Central memory CD8-positive, alpha-beta T cell (primary cell): ENCODE results near the gene PCBP3.
"Not testable (repeated sequence)": the region's sequence is repeated elsewhere in the genome, so short reads cannot be mapped to it uniquely, and the experiment has no call there.

Experiments used
- ATAC-seq: fragments of 150-1000 bp; cut with Tn5 transposase; replicated peaks from 2 replicates; pipeline ENCODE4 v1.10.0; 2022; ENCODE audit warnings: mild to moderate bottlenecking, moderate FRiP score, moderate number of reproducible peaks; ENCODE audit not compliant: poor library complexity, severe bottlenecking; ENCODE audit errors: extremely low read depth
- DNase-seq, 2 donors: peaks; one replicate each; pipeline ENCODE4 v3.0.0; 2021; ENCODE audit warnings: low spot score in 2 of 2
- H3K27ac Mint-ChIP-seq: one replicate; pipeline ENCODE4 v1.8.0; 2022; ENCODE audit warnings: low read depth, mild to moderate bottlenecking, moderate library complexity, mixed read lengths
- H3K27me3 Mint-ChIP-seq: one replicate; pipeline ENCODE4 v1.8.0; 2022; ENCODE audit warnings: mixed read lengths
- H3K36me3 Mint-ChIP-seq: one replicate; pipeline ENCODE4 v1.8.0; 2022; ENCODE audit warnings: mild to moderate bottlenecking, moderate library complexity, mixed read lengths; ENCODE audit not compliant: insufficient read depth
- H3K4me1 Mint-ChIP-seq: one replicate; pipeline ENCODE4 v1.8.0; 2022; ENCODE audit warnings: mixed read lengths
- H3K4me3 Mint-ChIP-seq: one replicate; pipeline ENCODE4 v1.8.0; 2022; ENCODE audit warnings: mild to moderate bottlenecking, moderate library complexity, mixed read lengths
- H3K9me3 Mint-ChIP-seq: one replicate; pipeline ENCODE4 v1.8.0; 2022; ENCODE audit warnings: mixed read lengths

PCBP3 gene

DNA sequence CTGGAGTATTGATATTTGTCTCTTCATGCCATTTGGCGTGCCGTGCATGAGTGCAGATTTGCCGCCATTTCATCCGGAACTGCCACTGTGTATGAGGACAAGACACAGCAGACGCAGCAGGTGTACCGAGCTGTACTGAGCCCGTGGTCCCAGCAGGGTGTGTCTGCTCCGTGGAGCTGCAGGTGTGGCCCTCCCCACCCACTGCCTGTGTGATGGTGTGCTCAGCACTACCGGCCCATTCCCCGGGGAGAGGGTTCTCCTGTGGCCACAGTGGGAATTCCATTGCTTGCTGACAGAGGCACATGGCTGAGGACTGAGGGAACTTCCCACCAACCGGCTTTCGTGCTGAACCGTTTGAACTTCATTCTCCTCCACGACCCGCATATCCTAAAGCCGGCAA is 303.8 kb downstream of the PCBP3 start:
- no peaks in the 10 kb centered on the region for H3K9me3 Mint-ChIP-seq
- no peaks in the 10 kb centered on the region for H3K36me3 Mint-ChIP-seq
- no peak overlapping the region for H3K27ac Mint-ChIP-seq
- no peaks in the 10 kb centered on the region for H3K4me1 Mint-ChIP-seq
- H3K27me3 Mint-ChIP-seq: peaks cover 34% of the 10 kb centered on the region
- DNase-seq (no peak), ATAC-seq (no peak)
- no peak overlapping the region for H3K4me3 Mint-ChIP-seq

DNA sequence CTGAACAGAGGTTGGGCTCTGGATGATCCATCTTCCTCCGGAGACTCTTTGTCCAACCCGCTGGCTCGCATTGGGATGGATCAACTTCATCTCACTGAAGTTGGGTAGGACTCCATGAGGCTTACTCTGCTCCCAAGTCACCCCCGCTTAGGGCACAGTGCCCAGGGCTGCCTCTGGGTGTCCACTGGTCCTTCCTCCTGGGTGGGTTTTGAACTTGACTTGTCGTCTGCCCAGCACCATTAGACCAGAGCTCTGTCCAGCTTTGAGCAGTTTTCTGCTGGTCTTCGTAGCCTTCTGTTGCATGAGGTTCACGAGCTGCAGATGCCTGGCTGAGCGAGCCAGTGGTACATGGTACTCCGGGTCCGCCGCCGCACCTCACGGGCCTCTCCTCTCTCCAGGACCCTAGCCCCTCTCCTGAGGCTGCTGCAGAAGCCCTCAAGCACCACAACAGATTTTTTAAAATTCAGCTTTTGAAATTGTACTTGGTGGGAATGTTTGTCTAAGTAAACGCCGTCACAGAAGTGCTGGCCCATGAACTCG is 304.3 kb downstream of the PCBP3 start:
- Mint-ChIP-seq H3K9me3 (no peaks in the 10 kb centered on the region), H3K27ac (no peak overlapping the region), H3K27me3 (peaks cover 34% of the 10 kb centered on the region), H3K36me3 (no peaks in the 10 kb centered on the region), H3K4me1 (no peaks in the 10 kb centered on the region), H3K4me3 (no peak overlapping the region)
- DNase-seq (no peak), ATAC-seq (no peak)

DNA sequence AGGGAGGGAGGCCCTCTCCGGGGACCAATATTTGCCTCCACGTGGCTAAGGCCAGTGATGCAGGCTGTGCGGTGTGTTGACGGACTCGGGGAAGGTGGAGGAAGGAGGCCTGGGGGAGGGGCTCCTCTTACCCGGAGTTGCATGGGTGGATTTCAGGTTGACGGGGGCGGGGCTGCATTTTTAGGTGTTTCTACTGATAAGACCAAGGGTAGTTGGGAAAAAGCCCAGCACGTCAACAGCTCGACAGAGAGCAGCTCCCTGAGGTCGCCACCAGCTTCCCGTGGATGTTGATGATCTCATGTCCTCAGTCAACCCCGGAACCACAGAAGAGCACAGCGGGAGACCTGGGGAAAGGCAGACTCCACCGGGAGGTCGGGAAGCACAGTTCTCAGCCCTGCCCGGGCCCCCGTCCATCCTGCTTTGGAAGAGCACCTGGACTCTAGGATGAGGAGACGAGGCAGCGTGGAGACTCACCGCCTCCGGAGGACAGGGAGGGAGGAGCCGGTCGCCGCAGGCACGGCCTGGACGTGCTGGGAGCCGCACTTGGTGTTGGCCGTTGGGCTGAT is 305.1 kb downstream of the PCBP3 start:
- Mint-ChIP-seq H3K27ac (no peak overlapping the region), H3K36me3 (no peaks in the 10 kb centered on the region), H3K9me3 (no peaks in the 10 kb centered on the region), H3K4me1 (no peaks in the 10 kb centered on the region), H3K27me3 (peaks cover 41% of the 10 kb centered on the region), H3K4me3 (no peak overlapping the region)
- ATAC-seq: no peak
- DNase-seq: no peak

DNA sequence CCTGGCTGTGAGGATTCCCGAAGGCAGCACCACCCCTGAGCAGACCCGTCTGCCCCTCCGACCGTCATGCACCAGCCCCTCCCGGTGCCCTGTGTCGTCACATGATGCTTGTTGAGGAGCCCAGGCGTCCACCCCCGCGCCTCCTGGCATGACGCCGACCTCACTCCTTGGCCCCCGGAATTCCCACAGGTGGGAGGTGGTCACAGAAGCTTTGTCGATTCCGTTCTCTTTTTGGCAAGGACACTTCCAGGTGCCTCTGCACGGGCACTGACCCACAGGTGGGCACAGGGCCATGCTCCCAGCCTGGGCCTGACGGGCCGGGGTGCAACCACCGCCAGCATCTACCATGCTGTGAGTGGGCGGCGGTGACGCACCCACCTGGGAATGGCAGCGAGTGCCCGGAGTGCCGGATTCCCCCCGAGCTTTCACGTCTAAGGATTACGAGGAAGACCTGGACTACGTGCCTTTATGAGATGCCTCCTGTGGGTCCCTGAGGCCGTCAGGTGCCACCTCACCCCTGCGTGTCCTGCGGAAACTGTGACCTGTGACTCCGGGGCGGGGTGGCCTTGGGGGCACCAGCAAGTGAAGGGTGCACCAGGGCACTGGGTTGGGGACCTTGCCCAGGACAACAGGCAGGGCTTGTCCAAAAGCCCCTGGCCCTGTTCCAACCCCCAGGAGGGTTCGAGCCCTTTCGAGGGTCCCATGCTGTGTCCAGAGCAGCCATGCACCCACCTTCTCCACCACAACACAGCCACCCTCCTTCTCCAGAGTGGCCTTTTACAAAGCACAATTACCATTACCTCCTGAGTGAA is 306.6 kb downstream of the PCBP3 start:
- no peak overlapping the region for H3K4me3 Mint-ChIP-seq
- H3K9me3 Mint-ChIP-seq: no peaks in the 10 kb centered on the region
- no peaks in the 10 kb centered on the region for H3K36me3 Mint-ChIP-seq
- ATAC-seq (no peak), DNase-seq (no peak)
- peaks cover 51% of the 10 kb centered on the region for H3K27me3 Mint-ChIP-seq
- no peak overlapping the region for H3K27ac Mint-ChIP-seq
- H3K4me1 Mint-ChIP-seq: no peaks in the 10 kb centered on the region

DNA sequence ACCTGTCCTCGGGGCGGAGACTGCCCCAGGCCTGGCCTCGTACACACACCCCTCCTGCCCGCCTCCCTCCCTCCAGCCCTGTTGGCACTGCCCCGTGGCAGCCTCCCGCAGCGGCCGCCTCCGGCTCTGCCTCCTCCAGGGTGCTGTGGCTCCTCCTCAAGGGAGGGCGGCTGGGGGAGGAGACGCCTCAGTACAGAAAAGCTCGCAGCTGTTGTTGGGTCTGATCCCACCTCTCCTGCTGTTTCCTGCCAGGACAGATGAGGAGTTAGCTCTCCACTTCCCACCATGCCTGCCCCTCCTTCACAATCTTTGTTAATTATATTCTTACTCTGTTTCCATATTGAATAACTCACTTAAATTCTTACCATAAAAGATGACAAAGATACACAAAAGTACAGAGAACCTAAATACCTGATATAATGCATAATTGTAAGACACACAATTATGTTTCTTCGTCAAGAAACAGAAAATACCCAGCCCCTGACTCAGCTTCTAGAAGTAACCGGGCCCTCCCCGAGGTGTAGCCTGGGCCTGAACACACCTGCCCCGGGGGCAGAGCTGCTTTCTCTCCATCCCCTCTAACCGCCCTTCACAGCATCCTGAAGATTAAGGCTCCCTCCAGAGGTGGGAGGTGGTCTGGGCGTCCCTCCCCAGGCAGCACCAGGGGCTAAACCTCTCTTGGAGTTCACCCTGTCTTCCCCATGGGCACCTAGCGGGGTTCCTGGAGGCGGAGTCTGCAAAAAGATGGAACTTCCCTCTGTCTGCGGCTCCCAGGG is 307.4 kb downstream of the PCBP3 start:
- ATAC-seq (no peak), DNase-seq (no peak)
- Mint-ChIP-seq H3K36me3 (no peaks in the 10 kb centered on the region), H3K4me1 (no peaks in the 10 kb centered on the region), H3K27ac (no peak overlapping the region), H3K4me3 (no peak overlapping the region), H3K27me3 (peaks cover 58% of the 10 kb centered on the region), H3K9me3 (no peaks in the 10 kb centered on the region)

DNA sequence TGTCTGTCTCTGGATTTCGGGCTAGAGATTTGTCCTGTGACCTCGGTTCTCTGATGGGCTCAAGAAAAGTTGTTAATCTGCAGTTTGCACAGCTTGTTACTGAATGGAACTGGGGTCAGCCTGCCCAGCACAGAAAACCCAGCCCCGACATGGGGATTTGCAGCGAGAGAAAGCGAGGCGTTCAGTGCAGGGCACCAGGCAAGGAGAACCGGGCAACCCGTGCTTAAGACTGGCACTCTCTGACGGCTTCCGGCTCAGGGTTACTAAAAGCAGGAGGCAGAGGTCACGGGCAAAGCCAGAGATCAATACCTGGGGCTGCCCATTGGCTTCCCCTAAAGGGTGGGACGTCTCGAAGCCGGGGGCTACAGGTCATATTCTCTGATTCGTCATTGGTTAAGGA is 308.2 kb downstream of the PCBP3 start:
- Mint-ChIP-seq H3K4me1 (no peaks in the 10 kb centered on the region), H3K36me3 (no peaks in the 10 kb centered on the region), H3K27me3 (peaks cover 65% of the 10 kb centered on the region), H3K9me3 (no peaks in the 10 kb centered on the region), H3K4me3 (no peak overlapping the region), H3K27ac (no peak overlapping the region)
- ATAC-seq (no peak), DNase-seq (no peak)

DNA sequence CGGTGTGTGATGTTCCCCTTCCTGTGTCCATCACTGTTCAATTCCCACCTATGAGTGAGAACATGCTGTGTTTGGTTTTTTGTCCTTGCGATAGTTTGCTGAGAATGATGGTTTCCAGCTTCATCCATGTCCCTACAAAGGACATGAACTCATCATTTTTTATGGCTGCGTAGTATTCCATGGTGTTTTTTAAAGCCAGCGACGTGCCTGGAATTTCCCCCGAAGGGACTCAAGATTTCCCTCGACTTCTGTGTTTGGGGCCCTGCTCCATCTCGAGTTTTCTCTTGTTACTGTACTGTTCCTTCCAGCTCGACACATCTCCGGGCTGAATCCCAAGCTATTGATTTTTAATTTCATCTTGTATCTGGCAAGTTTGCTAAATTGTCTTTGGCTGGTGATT is 309.0 kb downstream of the PCBP3 start:
- not testable (repeated sequence) for H3K27ac Mint-ChIP-seq, DNase-seq, H3K4me1 Mint-ChIP-seq, ATAC-seq, H3K4me3 Mint-ChIP-seq, H3K36me3 Mint-ChIP-seq, H3K9me3 Mint-ChIP-seq
- peaks cover 73% of the 10 kb centered on the region for H3K27me3 Mint-ChIP-seq

DNA sequence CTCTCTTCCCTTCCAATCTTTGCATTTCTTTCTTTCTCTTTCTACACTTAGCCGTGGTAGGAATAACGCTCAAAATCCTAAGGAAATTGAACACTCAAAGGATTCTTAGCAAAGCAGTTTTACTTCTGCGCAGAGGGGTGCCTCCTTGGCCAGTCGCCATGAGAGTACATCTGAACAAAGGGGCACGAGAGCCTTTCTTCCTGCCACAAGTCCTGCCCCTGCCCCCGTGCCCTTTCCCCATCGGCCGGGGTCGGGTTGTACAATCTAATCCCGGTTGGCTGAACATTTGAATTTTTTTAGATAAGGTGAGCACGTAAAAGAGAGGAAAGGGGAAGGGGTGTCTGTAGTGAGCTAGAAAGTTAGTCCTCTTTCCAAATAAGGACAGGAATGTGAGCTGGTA is 309.4 kb downstream of the PCBP3 start:
- DNase-seq: no peak
- Mint-ChIP-seq H3K4me1 (no peaks in the 10 kb centered on the region), H3K27me3 (peaks cover 76% of the 10 kb centered on the region), H3K36me3 (no peaks in the 10 kb centered on the region), H3K4me3 (no peak overlapping the region), H3K27ac (no peak overlapping the region), H3K9me3 (no peaks in the 10 kb centered on the region)
- ATAC-seq: no peak

DNA sequence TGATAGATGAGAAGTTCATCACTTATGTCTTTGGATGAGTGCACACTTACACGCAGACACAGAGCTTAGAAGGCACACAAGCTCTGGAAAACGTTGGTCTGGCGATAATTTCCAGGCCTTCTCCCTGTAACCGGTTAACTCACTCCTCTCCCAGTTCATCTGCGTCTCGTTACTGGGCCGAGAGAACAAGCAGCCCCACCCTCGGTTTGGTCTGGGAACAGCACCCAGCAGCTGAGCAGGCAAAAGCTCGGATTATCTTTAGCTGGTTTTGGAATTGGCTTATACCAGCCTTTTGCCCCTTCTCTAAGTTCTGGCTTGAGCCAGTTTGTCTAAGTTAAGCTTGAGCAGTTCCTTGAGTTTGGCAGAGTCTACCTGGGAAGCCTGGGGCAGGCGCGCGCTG is 310.7 kb downstream of the PCBP3 start:
- Mint-ChIP-seq H3K4me1 (no peaks in the 10 kb centered on the region), H3K27ac (no peak overlapping the region), H3K9me3 (no peaks in the 10 kb centered on the region), H3K36me3 (no peaks in the 10 kb centered on the region), H3K4me3 (no peak overlapping the region), H3K27me3 (peaks cover 77% of the 10 kb centered on the region)
- ATAC-seq (no peak), DNase-seq (no peak)

DNA sequence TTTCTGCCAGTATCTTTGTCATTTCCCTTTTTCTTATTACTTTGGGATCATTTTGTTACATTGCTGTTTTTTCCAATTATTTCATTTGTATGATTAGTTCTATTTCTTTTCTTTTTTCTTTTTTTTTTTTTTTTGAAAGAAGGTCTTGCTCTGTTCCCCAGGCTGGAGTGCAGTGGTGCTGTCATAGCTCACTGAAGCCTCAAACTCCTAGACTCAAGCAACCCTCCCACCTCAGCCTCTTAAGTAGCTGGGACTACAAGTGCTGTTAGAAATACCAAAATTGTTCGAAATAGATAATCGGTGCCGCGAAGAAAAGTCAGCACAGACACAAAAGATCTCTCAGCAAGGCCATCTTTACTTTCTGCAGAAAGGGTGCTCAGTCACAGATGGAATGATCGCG is 311.4 kb downstream of the PCBP3 start:
- DNase-seq: no peak
- ATAC-seq: no peak
- Mint-ChIP-seq H3K27me3 (peaks cover 79% of the 10 kb centered on the region), H3K4me1 (no peaks in the 10 kb centered on the region), H3K9me3 (no peaks in the 10 kb centered on the region), H3K27ac (no peak overlapping the region), H3K36me3 (no peaks in the 10 kb centered on the region), H3K4me3 (no peak overlapping the region)

DNA sequence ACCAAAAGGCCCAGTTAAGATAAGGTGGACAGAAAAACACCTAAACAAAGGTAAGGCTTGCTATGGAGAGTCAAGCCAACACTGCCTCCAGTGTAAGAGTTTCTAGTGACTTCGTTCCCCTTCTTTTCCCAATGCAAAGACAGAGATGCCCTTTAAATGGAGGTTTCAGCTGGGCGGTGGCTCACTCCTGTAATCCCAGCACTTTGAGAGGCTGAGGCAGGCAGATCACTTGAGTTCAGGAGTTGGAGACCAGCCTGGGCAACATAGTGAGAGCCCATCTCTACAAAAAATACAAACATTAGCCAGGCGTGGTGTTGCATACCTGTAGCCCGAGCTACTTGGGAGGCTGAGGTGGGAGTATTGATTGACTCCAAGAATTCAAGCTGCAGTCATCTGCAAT is 314.0 kb downstream of the PCBP3 start:
- Mint-ChIP-seq H3K4me3 (no peak overlapping the region), H3K36me3 (peaks cover 2% of the 10 kb centered on the region), H3K27ac (no peak overlapping the region)

DNA sequence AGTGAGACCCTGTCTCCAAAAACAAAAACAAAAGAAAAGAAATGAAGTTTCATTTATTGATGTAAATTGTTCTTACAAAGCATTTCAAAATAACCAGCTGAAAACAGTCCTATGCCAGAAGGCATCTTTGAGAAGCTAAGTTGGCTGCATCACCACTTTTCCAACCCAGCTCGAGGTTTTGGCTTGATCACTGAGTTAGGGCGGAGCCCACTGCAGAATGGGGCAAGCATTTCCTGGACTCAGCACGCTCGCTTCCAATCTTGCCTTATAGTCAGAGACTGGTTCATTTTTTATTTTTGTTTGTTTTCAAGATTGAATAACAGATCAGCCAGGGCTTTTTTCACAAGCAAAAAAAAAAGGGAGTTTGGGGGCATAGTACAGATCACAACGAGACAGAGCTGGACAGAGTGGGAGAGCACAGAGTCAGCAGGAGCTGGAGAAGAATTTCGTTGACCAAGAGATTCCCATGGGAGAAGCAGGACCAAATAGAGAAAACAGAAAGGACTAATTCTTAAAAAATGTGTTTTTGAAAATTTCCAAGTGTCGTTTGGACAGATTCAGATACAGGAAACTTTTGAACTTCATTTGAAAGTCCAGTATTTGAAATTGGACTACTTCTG is 314.6 kb downstream of the PCBP3 start:
- Mint-ChIP-seq H3K4me3 (no peak overlapping the region), H3K36me3 (peaks cover 2% of the 10 kb centered on the region), H3K27me3 (peaks cover 86% of the 10 kb centered on the region), H3K9me3 (no peaks in the 10 kb centered on the region), H3K27ac (no peak overlapping the region), H3K4me1 (no peaks in the 10 kb centered on the region)
- no peak for DNase-seq
- no peak for ATAC-seq

More for the DNA sequence above, 314.0 kb downstream of the PCBP3 start:
- ATAC-seq (no peak), DNase-seq (no peak)
- Mint-ChIP-seq H3K9me3 (no peaks in the 10 kb centered on the region), H3K27me3 (peaks cover 86% of the 10 kb centered on the region), H3K4me1 (no peaks in the 10 kb centered on the region)
